Measurements from ENCODE around the gene MECR.

DNA sequence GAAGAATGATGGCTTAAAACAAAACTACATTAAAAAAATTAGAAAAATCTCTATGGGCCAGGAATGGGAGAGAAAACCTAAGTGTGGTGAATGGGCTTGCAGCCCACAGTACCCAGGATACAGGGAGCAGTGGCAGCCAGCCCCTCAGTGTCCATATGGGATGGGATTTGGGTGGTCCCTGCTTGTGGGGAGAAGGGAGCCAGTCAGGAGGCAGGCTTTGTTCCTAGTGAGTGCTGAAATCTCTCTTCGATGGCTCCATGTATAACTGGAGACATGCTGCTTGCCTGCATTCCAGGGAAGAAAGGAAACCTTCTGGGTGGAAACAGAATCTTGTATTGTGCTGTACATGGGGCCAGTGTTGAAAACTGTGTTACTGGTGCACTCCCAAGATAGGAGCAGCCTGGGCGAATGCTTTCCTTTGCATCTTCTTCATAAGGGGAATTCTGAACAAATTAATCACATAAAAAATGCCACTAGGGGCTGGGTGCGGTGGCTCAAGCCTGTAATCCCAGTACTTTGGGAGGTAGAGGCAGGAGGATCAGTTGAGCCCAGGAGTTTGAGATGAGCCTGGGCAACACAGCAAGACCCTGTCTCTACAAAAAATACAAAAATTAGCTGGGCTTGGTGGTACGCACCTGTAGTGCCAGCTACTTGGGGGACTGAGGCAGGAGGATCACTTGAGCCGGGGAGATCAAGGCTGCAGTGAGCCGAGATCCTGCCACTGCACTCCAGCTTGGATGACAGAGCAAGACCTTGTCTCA is 41.6 kb upstream of the MECR start:
- TF ChIP-seq CTCF (IDR thresholded peaks at IDR 0.05; ENCODE audit: low read depth, low read length, poor library complexity, severe bottlenecking) (no peak), EZH2phosphoT487 (IDR thresholded peaks at IDR 0.05; ENCODE audit: borderline replicate concordance, low read length) (no peak)
